Endometrial microvascular endothelial cells (primary cell): ENCODE results near the gene PER3. TPM values are rescaled to one million over a fixed set of nuclear protein-coding genes. Genes with fewer than 3 reads are reported as not detected.
"Not testable (repeated sequence)": the region's sequence is repeated elsewhere in the genome, so short reads cannot be mapped to it uniquely, and the experiment has no call there.

Experiments used
- in situ Hi-C: cut with HindIII; loops from 2 replicates; pipeline ENCODE4 v1.10.0; 2017; ENCODE audit warnings: low sequenced_read_pairs, low pct_unique_long_range_greater_than_20kb; ENCODE audit errors: inconsistent ontology term
- total RNA-seq: library from RNA; depleted of rRNA; stranded (reverse); fragments of >200 nt; gene quantifications from one replicate; pipeline ENCODE4 v1.2.3, GENCODE V29; 2015; ENCODE audit errors: inconsistent ontology term

PER3 gene
- total RNA-seq, 1 donor from 2014 or later: 1.2 TPM

- in situ Hi-C loops: no loop called here
These were observed 12.2 kb upstream of the PER3 start for GRCh38 chr1:7771823-7772299.

DNA sequence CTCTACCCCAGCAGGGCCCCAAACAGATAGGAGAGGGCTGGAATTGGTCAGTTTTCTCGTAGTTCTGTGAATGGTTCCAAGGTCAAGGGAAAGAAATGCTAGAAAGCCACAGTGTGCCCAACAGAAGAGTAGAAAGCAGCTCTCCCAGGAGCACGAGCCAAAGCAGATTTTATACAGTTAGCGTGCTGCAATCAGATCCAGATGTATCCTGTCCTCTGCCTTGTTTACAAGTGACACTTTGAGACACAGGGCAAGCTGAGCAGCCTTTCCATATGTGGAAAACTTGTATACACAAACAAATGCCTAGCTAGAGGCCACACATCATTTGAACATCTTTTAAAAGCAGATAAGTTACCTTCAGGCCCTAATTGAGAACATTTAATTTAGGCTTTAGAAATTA lies 6.5 kb upstream of the PER3 start:
- in situ Hi-C loops: no loop called here

DNA sequence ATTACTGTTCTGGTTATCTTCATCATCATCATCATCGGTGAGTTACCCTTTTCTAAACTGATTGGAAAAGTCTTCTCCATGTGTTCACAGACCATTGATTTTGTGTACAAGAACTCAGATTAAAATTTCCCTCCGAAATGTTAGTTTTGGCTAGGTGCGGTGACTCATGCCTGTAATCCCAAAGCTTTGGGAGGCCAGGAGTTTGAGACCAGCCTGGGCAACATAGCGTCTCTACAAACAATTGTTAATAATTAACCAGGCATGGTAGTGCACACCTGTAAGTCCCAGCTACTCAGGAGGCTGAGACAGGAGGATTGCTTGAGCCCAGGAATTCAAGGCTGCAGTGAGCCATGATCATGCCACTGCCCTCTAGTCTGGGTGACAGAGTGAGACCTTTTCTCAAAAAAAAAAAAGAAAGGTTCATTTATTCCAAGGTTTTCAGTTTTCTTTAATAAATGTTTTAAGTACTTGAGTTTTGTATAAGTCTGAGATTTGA lies 5.9 kb upstream of the PER3 start:
- in situ Hi-C loops: no loop called here

DNA sequence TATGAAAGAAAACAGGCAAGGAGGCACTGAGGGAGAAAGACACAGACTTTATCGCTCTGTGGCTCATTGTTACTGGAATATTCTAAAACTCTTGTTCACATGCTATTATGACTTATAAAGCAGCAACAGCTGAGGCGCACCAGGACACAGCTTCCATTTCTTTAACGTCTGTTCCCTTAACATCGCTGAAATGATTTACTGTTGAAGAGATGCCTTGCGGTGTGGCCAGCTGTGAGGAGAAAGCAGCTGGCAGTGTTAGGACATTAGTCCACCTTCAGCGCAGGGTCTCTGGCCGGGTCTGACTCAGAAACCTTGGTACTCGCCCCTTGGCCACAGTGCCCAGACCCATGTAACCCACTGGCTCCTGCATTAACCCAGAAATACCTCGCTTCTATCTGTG lies 3.1 kb upstream of the PER3 start:
- in situ Hi-C loops: no loop called here

DNA sequence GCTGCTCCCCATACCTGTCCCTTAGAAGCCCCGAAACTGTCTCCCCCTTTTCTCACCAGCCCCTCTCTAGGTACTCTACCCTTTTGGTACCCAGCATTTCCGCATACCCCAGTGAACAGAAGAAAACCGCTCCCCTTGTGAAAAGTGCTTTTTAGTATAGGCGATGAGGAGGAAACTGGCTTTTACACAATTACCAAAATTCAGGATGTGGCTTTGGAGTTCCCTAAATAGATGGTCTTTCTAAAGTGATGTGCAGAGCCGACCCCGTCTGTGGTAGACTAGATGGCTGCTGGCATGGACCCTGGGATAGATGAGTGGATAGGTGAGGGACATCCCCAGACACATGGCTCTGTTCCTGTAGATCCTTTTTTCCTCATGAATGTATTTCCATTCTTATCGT lies 2.6 kb upstream of the PER3 start:
- in situ Hi-C loops: no loop called here

- in situ Hi-C loops: no loop called here
These were observed 2.1 kb upstream of the PER3 start for GRCh38 chr1:7781923-7782495.

- in situ Hi-C loops: no loop called here
These were observed 846 bp upstream of the PER3 start for GRCh38 chr1:7783178-7783711.

GRCh38 chr1:7784492-7785071 lies 491 bp downstream of the PER3 start:
- in situ Hi-C loops: no loop called here

GRCh38 chr1:7785108-7785507 lies 1.0 kb downstream of the PER3 start:
- in situ Hi-C loops: no loop called here

- in situ Hi-C loops: no loop called here
These were observed 2.7 kb downstream of the PER3 start for GRCh38 chr1:7786795-7787194.

- in situ Hi-C loops: no loop called here
These were observed 5.7 kb downstream of the PER3 start for GRCh38 chr1:7789828-7790227.

GRCh38 chr1:7791027-7791426 lies 6.9 kb downstream of the PER3 start:
- in situ Hi-C loops: not testable (repeated sequence)

- in situ Hi-C loops: no loop called here
These were observed 11.3 kb downstream of the PER3 start for GRCh38 chr1:7795406-7795805.

- in situ Hi-C loops: no loop called here
These were observed 21.4 kb downstream of the PER3 start for GRCh38 chr1:7805460-7805859.

DNA sequence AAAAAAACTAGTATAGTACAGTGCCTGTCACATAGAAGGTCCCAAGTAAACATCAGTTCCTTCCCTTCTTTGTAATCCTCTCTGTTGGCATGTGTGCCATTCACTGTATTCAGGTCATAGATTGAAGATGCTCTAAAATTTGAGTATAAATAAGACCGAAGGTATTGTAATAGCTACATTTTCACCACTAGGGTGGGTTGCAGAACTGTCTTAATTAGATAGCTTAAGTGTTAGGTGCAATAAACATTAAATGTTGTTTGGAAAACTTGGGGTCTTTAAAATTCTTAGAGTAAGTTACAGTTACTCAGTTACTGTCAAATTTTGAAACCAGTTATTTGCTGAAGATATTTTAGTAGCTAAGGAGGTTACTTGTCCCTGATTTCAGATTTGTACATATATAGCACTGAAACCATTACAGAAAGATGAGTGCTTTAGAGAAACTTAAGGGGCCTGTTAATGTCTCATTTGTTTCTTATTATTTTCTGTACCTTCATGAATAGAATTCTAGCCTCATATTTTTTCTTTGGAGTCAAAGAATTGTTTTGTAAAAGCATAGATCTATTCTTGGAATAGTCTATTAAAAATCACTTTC lies 24.3 kb downstream of the PER3 start:
- in situ Hi-C loops: no loop called here

DNA sequence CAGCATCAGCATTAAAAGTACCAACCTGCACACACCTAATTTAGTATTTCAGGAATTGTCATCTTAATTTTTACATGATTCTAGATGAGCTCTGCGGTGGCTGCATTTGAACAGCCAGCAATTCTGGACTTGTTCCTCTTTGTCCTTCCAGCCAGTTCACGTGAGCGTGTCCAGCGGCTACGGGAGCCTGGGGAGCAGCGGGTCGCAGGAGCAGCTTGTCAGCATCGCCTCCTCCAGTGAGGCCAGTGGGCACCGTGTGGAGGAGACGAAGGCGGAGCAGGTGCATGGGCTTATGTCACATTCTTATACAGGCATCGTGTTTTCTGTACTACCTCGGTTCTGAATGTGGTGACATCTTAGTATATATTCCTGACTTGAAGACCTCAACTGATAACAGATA lies 25.7 kb downstream of the PER3 start:
- in situ Hi-C loops: no loop called here

DNA sequence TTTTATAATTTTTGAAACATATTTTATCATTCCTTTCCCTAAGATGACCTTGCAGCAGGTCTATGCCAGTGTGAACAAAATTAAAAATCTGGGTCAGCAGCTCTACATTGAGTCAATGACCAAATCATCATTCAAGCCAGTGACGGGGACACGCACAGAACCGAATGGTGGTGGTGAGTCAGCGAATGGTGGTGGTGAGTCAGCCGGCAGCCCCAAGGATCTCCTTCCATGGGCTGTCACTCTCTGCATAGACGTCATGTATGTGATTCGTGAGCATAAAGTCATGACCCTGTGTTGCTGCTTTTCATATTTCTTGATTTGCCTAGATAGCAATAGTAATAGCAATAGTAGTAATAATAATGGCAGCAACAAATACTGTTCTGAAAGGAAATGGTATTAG lies 26.3 kb downstream of the PER3 start:
- in situ Hi-C loops: no loop called here

DNA sequence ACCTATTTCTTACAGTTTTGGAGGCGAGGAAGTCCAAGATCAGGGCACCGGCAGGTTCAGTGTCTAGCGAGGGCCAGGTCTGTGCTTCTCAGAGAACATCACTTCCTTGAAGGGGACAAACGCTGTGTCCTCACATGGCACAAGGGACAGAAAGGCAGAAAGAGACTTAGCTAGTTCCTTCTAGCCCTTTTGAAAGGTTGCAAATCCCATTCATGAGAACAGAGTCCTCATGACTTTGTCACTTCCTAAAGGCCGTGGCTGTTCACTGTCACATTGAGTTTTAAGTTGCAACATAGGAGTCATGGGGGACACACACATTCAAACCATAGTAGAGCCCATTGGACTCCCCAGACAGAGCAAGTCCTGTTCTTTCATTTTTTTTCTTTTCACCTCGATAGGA lies 27.4 kb downstream of the PER3 start:
- in situ Hi-C loops: no loop called here

- in situ Hi-C loops: no loop called here
These were observed 29.7 kb downstream of the PER3 start for GRCh38 chr1:7813677-7814373.

GRCh38 chr1:7821282-7821681 lies 37.2 kb downstream of the PER3 start:
- in situ Hi-C loops: no loop called here
